Measurements from ENCODE around the gene CAMKK1.
A peak's percentile ranks its signal among the peaks of the same experiment; 100 is the strongest.

CAMKK1 gene

GRCh38 chr17:3828151-3828851, 64.6 kb downstream of the CAMKK1 start:
- no peak overlapping the region for H3K4me3 ChIP-seq (ENCODE audit: severe bottlenecking)
- peaks cover 75% of the 10 kb centered on the region for H3K36me3 ChIP-seq (ENCODE audit: low read depth)
- no peaks in the 10 kb centered on the region for H3K4me1 ChIP-seq (ENCODE audit: insufficient read depth, poor library complexity, severe bottlenecking)
- H3K9me3 ChIP-seq (ENCODE audit: severe bottlenecking) = no peaks in the 10 kb centered on the region
- TF ChIP-seq CTCF (IDR thresholded peaks at IDR 0.05; ENCODE audit: poor library complexity, severe bottlenecking) = no peak
- no peaks in the 10 kb centered on the region for H3K27me3 ChIP-seq (ENCODE audit: insufficient read depth, poor library complexity, severe bottlenecking)
- no peak overlapping the region for H3K27ac ChIP-seq (ENCODE audit: poor library complexity, severe bottlenecking)
- no peak for DNase-seq (ENCODE audit: low spot score)
- no peak for ATAC-seq (ENCODE audit: low read depth)

- Histone ChIP-seq H3K4me1 (ENCODE audit: insufficient read depth, poor library complexity, severe bottlenecking) (no peaks in the 10 kb centered on the region), H3K4me3 (ENCODE audit: severe bottlenecking) (no peak overlapping the region), H3K27me3 (ENCODE audit: insufficient read depth, poor library complexity, severe bottlenecking) (no peaks in the 10 kb centered on the region), H3K36me3 (ENCODE audit: low read depth) (peaks cover 77% of the 10 kb centered on the region), H3K27ac (ENCODE audit: poor library complexity, severe bottlenecking) (no peak overlapping the region), H3K9me3 (ENCODE audit: severe bottlenecking) (no peaks in the 10 kb centered on the region)
- DNase-seq (ENCODE audit: low spot score) = no peak
- ATAC-seq (ENCODE audit: low read depth) = 0 out of 3 replicates have a peak, but pooled peaks have one; percentile 14
- peak; percentile 62 for TF ChIP-seq CTCF (IDR thresholded peaks at IDR 0.05; ENCODE audit: poor library complexity, severe bottlenecking)
These were observed 65.6 kb downstream of the CAMKK1 start for GRCh38 chr17:3827124-3827773.

- Histone ChIP-seq H3K4me1 (ENCODE audit: insufficient read depth, poor library complexity, severe bottlenecking) (no peaks in the 10 kb centered on the region), H3K4me3 (ENCODE audit: severe bottlenecking) (no peak overlapping the region), H3K27ac (ENCODE audit: poor library complexity, severe bottlenecking) (no peak overlapping the region), H3K27me3 (ENCODE audit: insufficient read depth, poor library complexity, severe bottlenecking) (no peaks in the 10 kb centered on the region), H3K36me3 (ENCODE audit: low read depth) (peaks cover 87% of the 10 kb centered on the region), H3K9me3 (ENCODE audit: severe bottlenecking) (no peaks in the 10 kb centered on the region)
- no peak for TF ChIP-seq CTCF (IDR thresholded peaks at IDR 0.05; ENCODE audit: poor library complexity, severe bottlenecking)
- ATAC-seq (ENCODE audit: low read depth) (no peak), DNase-seq (ENCODE audit: low spot score) (no peak)
These were observed 66.7 kb downstream of the CAMKK1 start for GRCh38 chr17:3826191-3826590.

- ATAC-seq (ENCODE audit: low read depth) = no peak
- H3K4me1 ChIP-seq (ENCODE audit: insufficient read depth, poor library complexity, severe bottlenecking) = no peaks in the 10 kb centered on the region
These were observed 71.8 kb downstream of the CAMKK1 start for GRCh38 chr17:3821101-3821500.

More at GRCh38 chr17:3821101-3821500, 71.8 kb downstream of the CAMKK1 start:
- peaks cover 98% of the 10 kb centered on the region for H3K36me3 ChIP-seq (ENCODE audit: low read depth)
- no peaks in the 10 kb centered on the region for H3K9me3 ChIP-seq (ENCODE audit: severe bottlenecking)
- H3K27ac ChIP-seq (ENCODE audit: poor library complexity, severe bottlenecking) = no peak overlapping the region
- H3K27me3 ChIP-seq (ENCODE audit: insufficient read depth, poor library complexity, severe bottlenecking) = no peaks in the 10 kb centered on the region
- no peak for DNase-seq (ENCODE audit: low spot score)
- no peak for TF ChIP-seq CTCF (IDR thresholded peaks at IDR 0.05; ENCODE audit: poor library complexity, severe bottlenecking)
- no peak overlapping the region for H3K4me3 ChIP-seq (ENCODE audit: severe bottlenecking)

Data from RWPE2 (cell line).